HG02981 (cell line): ENCODE results near the gene TNKS1BP1.

Source experiments
- ATAC-seq: cut with Tn5 transposase; IDR thresholded peaks from one replicate; pipeline ENCODE4 v1.9.1; 2021; ENCODE audit warnings: mild to moderate bottlenecking, moderate library complexity; ENCODE audit not compliant: unreplicated experiment

The TNKS1BP1 gene

GRCh38 chr11:57260937-57261783 lies 63.6 kb downstream of the TNKS1BP1 start:
- ATAC-seq: no peak

- ATAC-seq: no peak
Observed at GRCh38 chr11:57256119-57256518, 68.6 kb downstream of the TNKS1BP1 start.

- ATAC-seq: no peak
Observed at GRCh38 chr11:57255618-57256017, 69.1 kb downstream of the TNKS1BP1 start.

GRCh38 chr11:57254631-57255030 lies 70.1 kb downstream of the TNKS1BP1 start:
- ATAC-seq: no peak

- no peak for ATAC-seq
Observed at GRCh38 chr11:57251491-57252104, 73.2 kb downstream of the TNKS1BP1 start.

- ATAC-seq: no peak
Observed at GRCh38 chr11:57251037-57251436, 73.7 kb downstream of the TNKS1BP1 start.
